Liver (tissue), 3 donors: Measurements from ENCODE around the gene AGO1.

ENCODE experiments used
- ATF3 ChIP-seq: IDR thresholded peaks from 2 replicates; pipeline ENCODE4 v1.6.1; 2016; ENCODE audit warnings: antibody characterized with exemption
- CTCF ChIP-seq: fragments of 150-350 bp; IDR thresholded peaks from 2 replicates; pipeline ENCODE4 v1.5.1; 2017; ENCODE audit warnings: improper control_type of control experiment, low read depth, low read length; ENCODE audit not compliant: missing input control
- FOXA1 ChIP-seq: IDR thresholded peaks from 2 replicates; pipeline ENCODE4 v1.6.1; 2016; ENCODE audit warnings: antibody characterized with exemption
- GABPA ChIP-seq, 2 donors: IDR thresholded peaks in 1 of 2; conservative IDR thresholded peaks in 1 of 2; 2 replicates each; pipeline ENCODE4 v1.6.1; 2016; ENCODE audit warnings: antibody characterized with exemption in 2 of 2, mild to moderate bottlenecking in 1 of 2, moderate library complexity in 1 of 2
- HNF4A ChIP-seq, 2 donors: conservative IDR thresholded peaks; 2 replicates each; pipeline ENCODE4 v1.6.1; 2016; ENCODE audit warnings: antibody characterized with exemption in 2 of 2, mild to moderate bottlenecking in 2 of 2
- HNF4G ChIP-seq: IDR thresholded peaks from 2 replicates; pipeline ENCODE4 v1.6.1; 2016; ENCODE audit warnings: antibody characterized with exemption
- MAX ChIP-seq: IDR thresholded peaks from 2 replicates; pipeline ENCODE4 v1.6.1; 2016; ENCODE audit warnings: antibody characterized with exemption
- RAD21 ChIP-seq, 2 donors: IDR thresholded peaks; 2 replicates each; pipeline ENCODE4 v1.6.1; 2016; ENCODE audit warnings: antibody characterized with exemption in 2 of 2, mild to moderate bottlenecking in 2 of 2
- REST ChIP-seq: IDR thresholded peaks from 2 replicates; pipeline ENCODE4 v1.6.1; 2016; ENCODE audit warnings: antibody characterized with exemption, mild to moderate bottlenecking
- RXRA ChIP-seq, 2 donors: IDR thresholded peaks; 2 replicates each; pipeline ENCODE4 v1.6.1; 2017 to 2018; ENCODE audit warnings: antibody characterized with exemption in 2 of 2, mild to moderate bottlenecking in 1 of 2
- SP1 ChIP-seq: IDR thresholded peaks from 2 replicates; pipeline ENCODE4 v1.6.1; 2018; ENCODE audit warnings: antibody characterized with exemption, mild to moderate bottlenecking
- TAF1 ChIP-seq: conservative IDR thresholded peaks from 2 replicates; pipeline ENCODE4 v1.6.1; 2016; ENCODE audit warnings: antibody characterized with exemption, mild to moderate bottlenecking
- YY1 ChIP-seq: IDR thresholded peaks from 2 replicates; pipeline ENCODE4 v1.6.1; 2016; ENCODE audit warnings: antibody characterized with exemption, mild to moderate bottlenecking
- ZBTB33 ChIP-seq: IDR thresholded peaks from 2 replicates; pipeline ENCODE4 v1.6.1; 2016; ENCODE audit warnings: antibody characterized with exemption
- donor health status: healthy.
- donor health status: healthy.

GRCh38 chr1:35932941-35933340 is 49.9 kb downstream of the AGO1 start:
- no peak for TF ChIP-seq CTCF
- TF ChIP-seq MAX: no peak
- TF ChIP-seq REST: no peak
- TF ChIP-seq FOXA1: no peak
- TF ChIP-seq RAD21 (IDR thresholded peaks at IDR 0.05): no peak
- TF ChIP-seq TAF1: no peak
- no peak for TF ChIP-seq GABPA (IDR thresholded peaks at IDR 0.05 in 1 of 2, conservative IDR thresholded peaks at IDR 0.05 in 1 of 2)
- no peak for TF ChIP-seq YY1
- no peak for TF ChIP-seq HNF4A (conservative IDR thresholded peaks at IDR 0.05)
- no peak for TF ChIP-seq ATF3
- TF ChIP-seq SP1: no peak
- TF ChIP-seq RXRA (IDR thresholded peaks at IDR 0.05): no peak
- TF ChIP-seq ZBTB33: no peak
- TF ChIP-seq HNF4G: no peak
